Keratinocyte (primary cell): ENCODE measurements around the gene HPSE2. TPM values are rescaled to one million over a fixed set of nuclear protein-coding genes. Genes with fewer than 3 reads are reported as not detected.

Experiments used
- DNase-seq: peaks from one replicate; pipeline ENCODE4 v3.0.0-alpha.2; 2011; ENCODE audit warnings: low read depth, missing footprints, low spot score
- FAIRE-seq: peaks from 2 replicates; lab custom pipeline; 2011; peaks lifted over from hg19 to GRCh38; lab: Jason Lieb, UNC
- H2AFZ ChIP-seq: 2 replicates; pipeline ENCODE4 v1.6.0; 2012; ENCODE audit warnings: low read length, control low read depth, inconsistent platforms; ENCODE audit not compliant: control insufficient read depth
- H3K27ac ChIP-seq: 2 replicates; pipeline ENCODE4 v1.5.1; 2011; ENCODE audit warnings: low read length; ENCODE audit not compliant: control insufficient read depth, insufficient read depth
- H3K27me3 ChIP-seq: 3 replicates; pipeline ENCODE4 v1.6.0; 2011; ENCODE audit warnings: low read length; ENCODE audit not compliant: control insufficient read depth, insufficient read depth; ENCODE audit errors: extremely low read depth
- H3K36me3 ChIP-seq, 2 experiments: 2 replicates in 1 of 2; 3 replicates in 1 of 2; pipeline ENCODE4 v1.5.1; 2011; ENCODE audit warnings: low read length in 2 of 2, mild to moderate bottlenecking in 1 of 2; ENCODE audit not compliant: control insufficient read depth in 2 of 2, insufficient read depth in 2 of 2; ENCODE audit errors: extremely low read depth in 1 of 2
- H3K4me1 ChIP-seq: 3 replicates; pipeline ENCODE4 v1.5.1; 2011; ENCODE audit warnings: low read length; ENCODE audit not compliant: control insufficient read depth, insufficient read depth; ENCODE audit errors: extremely low read depth
- H3K4me2 ChIP-seq: 3 replicates; pipeline ENCODE4 v1.6.0; 2011; ENCODE audit warnings: low read depth, low read length; ENCODE audit not compliant: control insufficient read depth, insufficient read depth; ENCODE audit errors: extremely low read depth
- H3K4me3 ChIP-seq, 3 experiments: fragments of 200-600 bp in 1 of 3; sonication (generic) in 1 of 3; 2 replicates in 2 of 3; 3 replicates in 1 of 3; pipeline ENCODE4 v1.5.1; 2011 to 2016; ENCODE audit warnings: low read length in 3 of 3, mild to moderate bottlenecking in 3 of 3, control low read depth in 2 of 3, inconsistent platforms in 1 of 3, low read depth in 1 of 3, mixed read lengths in 1 of 3, mixed run types in 1 of 3, moderate library complexity in 1 of 3; ENCODE audit not compliant: control insufficient read depth in 2 of 3, insufficient read depth in 2 of 3; ENCODE audit errors: extremely low read depth in 1 of 3
- H3K79me2 ChIP-seq: 2 replicates; pipeline ENCODE4 v1.6.0; 2012; ENCODE audit warnings: low read length; ENCODE audit not compliant: control insufficient read depth, insufficient read depth
- H3K9ac ChIP-seq: 3 replicates; pipeline ENCODE4 v1.6.0; 2011; ENCODE audit warnings: low read length; ENCODE audit not compliant: control insufficient read depth, insufficient read depth; ENCODE audit errors: extremely low read depth
- H3K9me1 ChIP-seq: 3 replicates; pipeline ENCODE4 v1.6.0; 2011; ENCODE audit warnings: low read length; ENCODE audit not compliant: control insufficient read depth, insufficient read depth; ENCODE audit errors: extremely low read depth
- H3K9me3 ChIP-seq: 2 replicates; pipeline ENCODE4 v1.5.1; 2012; ENCODE audit warnings: low read depth, low read length; ENCODE audit not compliant: control insufficient read depth
- H4K20me1 ChIP-seq: 3 replicates; pipeline ENCODE4 v1.6.0; 2011; ENCODE audit warnings: low read length; ENCODE audit not compliant: control insufficient read depth, insufficient read depth; ENCODE audit errors: extremely low read depth
- CTCF ChIP-seq, 3 experiments: IDR thresholded peaks in 1 of 3; conservative IDR thresholded peaks in 1 of 3; optimal IDR thresholded peaks in 1 of 3; 2 replicates in 2 of 3; 3 replicates in 1 of 3; pipeline versions ENCODE3 to v1.5.1; 2011; ENCODE audit warnings: low read length in 3 of 3, mild to moderate bottlenecking in 3 of 3, moderate library complexity in 2 of 3, control low read depth in 1 of 3, inconsistent platforms in 1 of 3; ENCODE audit not compliant: insufficient read depth in 2 of 3; ENCODE audit errors: extremely low read depth in 1 of 3
- EZH2 ChIP-seq: IDR thresholded peaks from one replicate; pipeline ENCODE4 v1.6.1; 2012; ENCODE audit warnings: inconsistent platforms, mild to moderate bottlenecking, low read length, moderate library complexity
- dilution Hi-C: fragments of 300-500 bp; cut with MboI; formaldehyde crosslinking; loops from one replicate; pipeline ENCODE4 v1.7.0; 2020; ENCODE audit warnings: low sequenced_read_pairs; ENCODE audit not compliant: extremely low pct_ligation_motif_present
- polyA plus RNA-seq, 5 experiments: library from polyadenylated mRNA; depleted of rRNA in 3 of 5; stranded (reverse) in 3 of 5; stranded (forward) in 1 of 5; unstranded in 1 of 5; fragments of >200 nt; gene quantifications; 1 replicate in 1 of 5; 2 replicates in 3 of 5; 3 replicates in 1 of 5; pipeline versions ENCODE4 v1.2.1 to v1.2.3, GENCODE V29; 2011 to 2012; ENCODE audit warnings: missing spikeins in 2 of 5, low read depth in 1 of 5, low replicate concordance in 1 of 5

The HPSE2 gene
- polyA plus RNA-seq, 1 donor (not counting 4 experiments of a cell fraction or from before 2014, with no cell fraction given) = 0.01 TPM

- no peaks in the 10 kb centered on the region for H3K9me3 ChIP-seq
- H3K27me3 ChIP-seq = no peaks in the 10 kb centered on the region
- H2AFZ ChIP-seq = no peak overlapping the region
- no peak overlapping the region for H3K4me3 ChIP-seq
- H3K4me1 ChIP-seq = no peaks in the 10 kb centered on the region
- H3K4me2 ChIP-seq = no peak overlapping the region
- no peaks in the 10 kb centered on the region for H3K79me2 ChIP-seq
- no peaks in the 10 kb centered on the region for H4K20me1 ChIP-seq
- dilution Hi-C loops = no loop called here
- no peak overlapping the region for H3K9ac ChIP-seq
- TF ChIP-seq CTCF (optimal IDR thresholded peaks at IDR 0.05 in 1 of 3, IDR thresholded peaks at IDR 0.05 in 1 of 3, conservative IDR thresholded peaks at IDR 0.05 in 1 of 3; ENCODE audit: extremely low read depth in 1 of 3, insufficient read depth in 2 of 3, low read length in 3 of 3) (no peak), EZH2 (no peak)
- H3K27ac ChIP-seq = no peak overlapping the region
- no peak for DNase-seq
- no peak for FAIRE-seq
- H3K36me3 ChIP-seq = no peaks in the 10 kb centered on the region
- no peaks in the 10 kb centered on the region for H3K9me1 ChIP-seq
Measured at GRCh38 chr10:98525969-98526368, 709.7 kb downstream of the HPSE2 start.

GRCh38 chr10:98524124-98524523 lies 711.5 kb downstream of the HPSE2 start:
- no peaks in the 10 kb centered on the region for H3K79me2 ChIP-seq
- dilution Hi-C loops = no loop called here
- H3K36me3 ChIP-seq = no peaks in the 10 kb centered on the region
- no peaks in the 10 kb centered on the region for H4K20me1 ChIP-seq
- no peak overlapping the region for H3K27ac ChIP-seq
- no peak for DNase-seq
- no peak for FAIRE-seq
- H3K9me1 ChIP-seq = no peaks in the 10 kb centered on the region
- no peak overlapping the region for H3K9ac ChIP-seq
- no peaks in the 10 kb centered on the region for H3K9me3 ChIP-seq
- no peak overlapping the region for H3K4me2 ChIP-seq
- no peaks in the 10 kb centered on the region for H3K27me3 ChIP-seq
- TF ChIP-seq EZH2 (no peak), CTCF (optimal IDR thresholded peaks at IDR 0.05 in 1 of 3, IDR thresholded peaks at IDR 0.05 in 1 of 3, conservative IDR thresholded peaks at IDR 0.05 in 1 of 3; ENCODE audit: extremely low read depth in 1 of 3, insufficient read depth in 2 of 3, low read length in 3 of 3) (no peak)
- H3K4me1 ChIP-seq = no peaks in the 10 kb centered on the region
- H2AFZ ChIP-seq = no peak overlapping the region
- H3K4me3 ChIP-seq = no peak overlapping the region
